CD4-positive, CD25-positive, alpha-beta regulatory T cell (primary cell): ENCODE measurements around the gene PSMC3IP. TPM values are rescaled to one million over a fixed set of nuclear protein-coding genes. Genes with fewer than 3 reads are reported as not detected.
"Not testable (repeated sequence)": the region's sequence is repeated elsewhere in the genome, so short reads cannot be mapped to it uniquely, and the experiment has no call there.

Experiments used
- ATAC-seq, 2 donors: fragments of 150-1000 bp; cut with Tn5 transposase; one replicate each; pipeline ENCODE4 v1.10.0; 2021; ENCODE audit warnings: low read depth in 2 of 2, moderate number of reproducible peaks in 2 of 2, moderate library complexity in 1 of 2
- DNase-seq, 3 donors: peaks; one replicate each; pipeline versions ENCODE4 v3.0.0 to v3.0.0-alpha.2; 2012 to 2022; ENCODE audit warnings: mixed read lengths in 1 of 3
- H3K27ac ChIP-seq: one replicate; pipeline ENCODE4 v1.7.0; 2013; ENCODE audit warnings: mild to moderate bottlenecking, low read length; ENCODE audit not compliant: insufficient read depth, poor library complexity, severe bottlenecking
- H3K27me3 ChIP-seq: one replicate; pipeline ENCODE4 v1.7.0; 2013; ENCODE audit warnings: low read length; ENCODE audit not compliant: control insufficient read depth, insufficient read depth
- H3K36me3 ChIP-seq: one replicate; pipeline ENCODE4 v1.7.0; 2013; ENCODE audit warnings: mild to moderate bottlenecking, low read length, moderate library complexity; ENCODE audit not compliant: control insufficient read depth, insufficient read depth
- H3K4me1 ChIP-seq: 2 replicates; pipeline ENCODE4 v1.7.0; 2013; ENCODE audit warnings: mild to moderate bottlenecking, low read length; ENCODE audit not compliant: insufficient read depth, control insufficient read depth, poor library complexity, severe bottlenecking
- H3K4me3 ChIP-seq: one replicate; pipeline ENCODE4 v1.7.0; 2013; ENCODE audit warnings: low read depth, mild to moderate bottlenecking, low read length, moderate library complexity
- H3K9me3 ChIP-seq, 2 experiments: 1 replicate in 1 of 2; 2 replicates in 1 of 2; pipeline ENCODE4 v1.7.0; 2013; ENCODE audit warnings: low read length in 2 of 2, mild to moderate bottlenecking in 1 of 2, moderate library complexity in 1 of 2; ENCODE audit not compliant: control insufficient read depth in 2 of 2
- H3K27ac Mint-ChIP-seq, 3 donors: one replicate each; pipeline ENCODE4 v1.8.0; 2020 to 2022; ENCODE audit warnings: mild to moderate bottlenecking in 3 of 3, mixed read lengths in 3 of 3, moderate library complexity in 2 of 3
- H3K27me3 Mint-ChIP-seq: one replicate; pipeline ENCODE4 v1.8.0; 2022; ENCODE audit warnings: mild to moderate bottlenecking, mixed read lengths
- H3K36me3 Mint-ChIP-seq: one replicate; pipeline ENCODE4 v1.8.0; 2020; ENCODE audit warnings: mixed read lengths
- H3K4me1 Mint-ChIP-seq, 4 donors: one replicate each; pipeline ENCODE4 v1.8.0; 2020 to 2022; ENCODE audit warnings: mixed read lengths in 4 of 4, mild to moderate bottlenecking in 1 of 4
- H3K4me3 Mint-ChIP-seq, 4 donors: one replicate each; pipeline ENCODE4 v1.8.0; 2020 to 2022; ENCODE audit warnings: mild to moderate bottlenecking in 4 of 4, mixed read lengths in 4 of 4, moderate library complexity in 3 of 4
- H3K9me3 Mint-ChIP-seq, 7 donors: one replicate each; pipeline ENCODE4 v1.8.0; 2020 to 2022; ENCODE audit warnings: mixed read lengths in 7 of 7, mild to moderate bottlenecking in 3 of 7, moderate library complexity in 2 of 7
- polyA plus RNA-seq, 4 donors: library from polyadenylated mRNA; unstranded; fragments of 300-500 nt; fragmentation: Illumina TruSeq; gene quantifications; one replicate each; pipeline ENCODE4 v1.2.3, GENCODE V29; 2021
- total RNA-seq: library from RNA; stranded (reverse); gene quantifications from one replicate; pipeline ENCODE4 v1.2.3, GENCODE V29; 2022

Gene PSMC3IP, protein sequence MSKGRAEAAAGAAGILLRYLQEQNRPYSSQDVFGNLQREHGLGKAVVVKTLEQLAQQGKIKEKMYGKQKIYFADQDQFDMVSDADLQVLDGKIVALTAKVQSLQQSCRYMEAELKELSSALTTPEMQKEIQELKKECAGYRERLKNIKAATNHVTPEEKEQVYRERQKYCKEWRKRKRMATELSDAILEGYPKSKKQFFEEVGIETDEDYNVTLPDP
- total RNA-seq (2.5 TPM), polyA plus RNA-seq (under 1 TPM in 3 of 4 donors, not detected in 1; 0.25 to 0.71 (median 0.39) TPM)

DNA sequence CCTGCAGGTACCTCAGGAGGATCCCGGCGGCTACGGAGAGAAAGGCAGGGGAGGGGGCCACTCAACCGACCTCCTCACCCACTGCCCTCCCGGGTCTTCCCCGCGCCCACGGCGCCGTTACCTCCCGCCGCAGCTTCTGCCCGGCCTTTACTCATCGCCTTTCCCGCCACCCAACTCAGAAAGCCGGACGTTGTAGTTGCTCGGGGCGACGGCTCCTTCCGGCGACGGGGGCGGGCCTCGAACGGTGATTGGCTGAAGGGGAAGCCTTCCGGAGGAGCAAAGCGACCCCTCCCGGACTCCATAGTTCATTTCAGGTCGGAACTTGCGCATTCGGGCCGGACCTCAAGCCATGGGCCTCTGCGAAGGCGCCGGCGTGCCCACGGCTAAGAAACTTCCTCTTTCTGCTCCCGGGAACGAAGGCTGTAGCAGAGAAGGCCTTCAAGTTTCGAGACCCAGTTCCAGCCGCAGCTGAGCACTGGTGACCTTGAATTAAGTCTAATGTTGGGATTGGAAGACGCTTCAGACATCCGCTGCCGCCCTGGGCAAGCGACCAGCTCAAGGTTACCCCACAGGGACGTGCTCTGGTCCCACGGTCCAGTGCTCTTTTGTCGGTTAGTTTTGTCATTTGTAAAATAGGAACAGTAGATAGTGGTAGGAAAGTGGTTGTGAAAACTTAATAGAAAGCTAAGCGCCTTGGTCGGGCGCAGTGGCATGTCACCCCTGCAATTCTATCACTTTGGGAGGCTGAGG is at the start of gene PSMC3IP:
Gene PSMC3IP (minus strand): TSS at position 198 of the 750 bp plus-strand sequence. CDS start 43 bp downstream, at position 155.
- peaks cover 19% of the 10 kb centered on the region for H3K4me1 ChIP-seq
- Mint-ChIP-seq H3K4me3 (peak within 1 kb of the TSS; percentile 87 to 99 (median 98)), H3K27me3 (no peaks in the 10 kb centered on the region), H3K4me1 (peaks cover 9 to 35% (median 26%) of the 10 kb centered on the region in 4 donors), H3K9me3 (no peaks in the 10 kb centered on the region), H3K27ac (peak within 1 kb of the TSS; percentile 85 to 96 (median 96)), H3K36me3 (peaks cover 18% of the 10 kb centered on the region)
- H3K27ac ChIP-seq = peak within 1 kb of the TSS; percentile 69
- ATAC-seq (peak; percentile 94 to 95), DNase-seq (peak; percentile 88 to 95 (median 89))
- H3K36me3 ChIP-seq = peaks cover 49% of the 10 kb centered on the region
- H3K27me3 ChIP-seq = no peaks in the 10 kb centered on the region
- H3K4me3 ChIP-seq = peak within 1 kb of the TSS; percentile 90
- H3K9me3 ChIP-seq = no peaks in the 10 kb centered on the region

DNA sequence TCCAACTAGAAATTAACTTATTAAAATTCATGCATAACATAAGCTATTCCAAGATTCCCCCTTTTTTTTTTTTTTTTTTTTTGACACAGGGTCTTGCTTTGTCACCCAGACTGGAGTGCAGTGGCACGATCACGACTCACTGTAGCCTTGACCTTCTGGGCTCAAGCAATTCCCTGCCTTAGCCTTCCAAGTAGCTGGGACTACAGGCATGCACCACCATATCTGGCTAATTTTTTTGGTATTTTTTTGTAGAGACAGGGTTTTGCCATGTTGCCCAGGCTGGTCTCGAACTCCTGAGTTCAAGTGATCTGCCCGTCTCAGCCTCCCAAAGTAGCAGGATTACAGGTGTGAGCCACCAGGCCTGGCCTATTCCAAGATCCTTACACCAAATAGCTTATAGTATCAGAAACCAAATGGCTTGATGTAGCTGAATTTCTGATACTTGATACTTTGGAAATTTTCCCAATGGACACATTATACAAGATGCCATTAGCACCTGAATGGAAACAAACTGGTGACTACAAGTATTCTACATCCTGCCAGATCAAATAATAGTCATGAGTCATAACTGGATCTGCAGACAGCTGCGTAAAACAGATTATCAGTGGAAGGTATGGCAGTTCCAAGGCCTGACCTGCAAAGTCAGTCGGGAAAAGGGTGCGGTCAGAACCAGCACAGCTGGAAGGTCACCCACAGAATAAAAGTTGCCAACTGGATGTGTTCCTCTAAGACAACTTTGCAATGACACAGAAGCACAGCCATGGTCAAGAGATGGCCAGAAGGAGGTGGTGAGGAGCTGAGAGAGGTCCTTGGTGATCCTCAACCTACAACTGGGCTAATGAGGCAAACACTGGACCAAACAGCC is 46.4 kb upstream of the PSMC3IP start:
- Histone ChIP-seq H3K4me3 (no peak overlapping the region), H3K9me3 (no peaks in the 10 kb centered on the region), H3K36me3 (no peaks in the 10 kb centered on the region), H3K4me1 (no peaks in the 10 kb centered on the region), H3K27ac (no peak overlapping the region), H3K27me3 (no peaks in the 10 kb centered on the region)
- H3K27ac Mint-ChIP-seq = no peak overlapping the region
- DNase-seq (peak in 1 of 3 donors; percentile 20), ATAC-seq (no peak)
- peaks cover 0 to 5% (median 0%) of the 10 kb centered on the region in 4 donors for H3K4me1 Mint-ChIP-seq
- no peaks in the 10 kb centered on the region for H3K36me3 Mint-ChIP-seq
- H3K27me3 Mint-ChIP-seq = no peaks in the 10 kb centered on the region
- H3K4me3 Mint-ChIP-seq = no peak overlapping the region
- H3K9me3 Mint-ChIP-seq = no peaks in the 10 kb centered on the region

DNA sequence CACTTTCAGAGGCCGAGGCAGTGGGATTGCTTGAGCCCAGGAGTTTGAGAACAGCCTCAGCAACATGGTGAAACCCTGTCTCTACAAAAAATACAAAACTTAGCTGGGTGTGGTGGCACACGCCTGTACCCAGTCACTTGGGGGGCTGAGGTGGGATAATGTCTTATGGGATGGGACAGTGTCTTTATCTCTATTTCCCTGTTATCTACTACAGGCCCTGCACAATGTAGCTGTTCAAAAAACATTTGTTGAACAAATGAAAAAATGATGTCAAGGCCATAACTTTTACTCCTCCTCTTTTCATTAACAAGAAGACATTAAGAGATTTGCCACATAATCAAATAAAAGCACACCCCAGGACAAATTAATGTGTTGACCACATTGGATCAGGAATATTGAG is 45.7 kb upstream of the PSMC3IP start:
- ATAC-seq = no peak
- no peaks in the 10 kb centered on the region for H3K9me3 ChIP-seq
- Mint-ChIP-seq H3K9me3 (no peaks in the 10 kb centered on the region), H3K27ac (no peak overlapping the region), H3K36me3 (no peaks in the 10 kb centered on the region), H3K4me1 (peaks cover 0 to 4% (median 0%) of the 10 kb centered on the region in 4 donors), H3K4me3 (no peak overlapping the region), H3K27me3 (no peaks in the 10 kb centered on the region)
- no peak overlapping the region for H3K27ac ChIP-seq
- no peak overlapping the region for H3K4me3 ChIP-seq
- DNase-seq = no peak
- no peaks in the 10 kb centered on the region for H3K4me1 ChIP-seq
- no peaks in the 10 kb centered on the region for H3K36me3 ChIP-seq
- H3K27me3 ChIP-seq = no peaks in the 10 kb centered on the region

DNA sequence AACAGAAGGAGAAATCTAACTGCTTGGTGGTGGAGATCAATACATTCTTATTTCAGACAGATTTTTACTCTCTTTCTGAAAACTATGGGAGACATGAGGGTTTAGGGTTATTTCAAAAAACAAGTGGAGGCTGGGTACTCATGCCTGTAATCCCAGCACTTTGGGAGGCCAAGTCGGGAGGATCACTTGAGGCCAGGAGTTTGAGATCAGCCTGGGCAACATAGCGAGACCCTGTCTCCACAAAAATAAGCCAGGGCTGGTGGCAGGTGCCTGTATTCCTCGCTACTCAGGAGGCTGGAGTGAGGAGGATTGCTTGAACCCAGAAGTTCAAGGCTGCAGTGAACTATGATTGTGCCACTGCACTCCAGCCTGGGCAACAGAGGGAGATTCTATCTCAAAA is 44.5 kb upstream of the PSMC3IP start:
- H3K36me3 ChIP-seq, H3K27ac ChIP-seq, DNase-seq, H3K36me3 Mint-ChIP-seq, H3K27ac Mint-ChIP-seq, H3K9me3 ChIP-seq, H3K4me3 Mint-ChIP-seq, H3K9me3 Mint-ChIP-seq, H3K4me1 Mint-ChIP-seq, H3K27me3 Mint-ChIP-seq, ATAC-seq, H3K4me3 ChIP-seq, H3K4me1 ChIP-seq, H3K27me3 ChIP-seq: not testable (repeated sequence)

DNA sequence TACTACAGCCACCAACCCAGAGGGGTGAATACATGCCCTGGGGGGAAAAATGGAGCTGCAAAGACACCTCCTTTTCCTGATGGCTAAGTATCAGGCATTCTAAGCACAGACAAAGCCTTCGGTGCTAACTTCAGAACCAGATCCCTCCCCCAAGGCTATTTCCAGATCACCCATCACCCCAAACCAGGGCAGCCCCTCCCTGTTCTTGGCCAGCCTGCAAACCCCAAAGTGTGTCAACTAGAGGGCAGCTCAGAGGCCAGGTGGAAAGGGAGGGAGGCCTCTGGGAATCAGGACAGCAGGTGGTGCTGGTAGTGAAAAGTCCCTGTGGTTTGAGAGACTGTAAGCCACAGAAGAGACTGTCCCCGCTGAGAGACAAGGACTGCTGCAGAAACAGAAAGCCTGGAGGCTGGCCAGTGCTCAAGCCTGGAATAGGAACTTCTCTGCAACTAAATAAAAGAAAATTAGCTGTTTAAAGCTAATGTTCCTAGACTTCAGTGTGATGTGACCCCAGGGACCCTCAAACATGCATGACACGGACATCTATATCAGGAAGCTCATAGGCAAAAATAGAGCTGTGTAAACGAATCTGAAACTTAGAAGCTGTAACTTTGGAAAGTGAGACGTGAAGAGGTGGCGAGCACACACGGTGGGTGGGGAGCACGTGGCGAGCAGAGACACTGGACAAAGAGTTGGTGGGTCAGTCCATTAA is 41.1 kb upstream of the PSMC3IP start:
- H3K27me3 ChIP-seq = no peaks in the 10 kb centered on the region
- no peak overlapping the region for H3K27ac ChIP-seq
- H3K4me3 Mint-ChIP-seq = no peak overlapping the region
- H3K4me3 ChIP-seq = no peak overlapping the region
- no peak for ATAC-seq
- no peaks in the 10 kb centered on the region for H3K4me1 ChIP-seq
- H3K9me3 ChIP-seq = no peaks in the 10 kb centered on the region
- no peaks in the 10 kb centered on the region for H3K4me1 Mint-ChIP-seq
- no peak overlapping the region for H3K27ac Mint-ChIP-seq
- peaks cover 12% of the 10 kb centered on the region for H3K36me3 Mint-ChIP-seq
- peaks cover 15% of the 10 kb centered on the region for H3K36me3 ChIP-seq
- no peak for DNase-seq
- no peaks in the 10 kb centered on the region for H3K27me3 Mint-ChIP-seq
- H3K9me3 Mint-ChIP-seq = no peaks in the 10 kb centered on the region

DNA sequence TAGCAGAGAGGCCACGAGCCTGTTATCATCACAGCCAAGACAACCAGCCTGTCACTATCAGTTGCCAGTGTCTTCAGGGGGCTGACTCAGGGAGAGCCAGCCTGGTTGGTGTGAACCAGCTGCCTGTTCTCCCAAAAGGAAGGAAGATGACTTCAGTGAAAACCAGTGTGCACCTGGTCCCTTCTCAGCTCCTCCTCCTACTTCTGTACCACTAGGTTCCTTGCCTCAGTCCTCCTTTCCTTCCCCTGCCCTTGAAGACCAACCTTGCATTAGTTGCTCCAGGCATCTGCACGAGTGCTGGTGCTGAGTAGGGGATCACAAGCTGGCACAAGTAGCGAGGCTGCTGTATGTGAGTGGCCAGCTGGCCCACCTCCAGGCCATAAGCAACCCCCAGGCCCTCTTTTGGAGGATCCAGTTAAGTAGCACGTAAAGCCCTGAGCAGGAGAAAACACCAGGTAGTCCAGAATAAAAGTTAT is 40.5 kb upstream of the PSMC3IP start:
- H3K36me3 ChIP-seq = peaks cover 16% of the 10 kb centered on the region
- Mint-ChIP-seq H3K4me3 (no peak overlapping the region), H3K27ac (no peak overlapping the region), H3K27me3 (no peaks in the 10 kb centered on the region), H3K9me3 (no peaks in the 10 kb centered on the region), H3K36me3 (peaks cover 14% of the 10 kb centered on the region), H3K4me1 (no peaks in the 10 kb centered on the region)
- ATAC-seq = no peak
- no peaks in the 10 kb centered on the region for H3K27me3 ChIP-seq
- H3K9me3 ChIP-seq = no peaks in the 10 kb centered on the region
- H3K4me1 ChIP-seq = no peaks in the 10 kb centered on the region
- H3K27ac ChIP-seq = no peak overlapping the region
- no peak for DNase-seq
- no peak overlapping the region for H3K4me3 ChIP-seq

DNA sequence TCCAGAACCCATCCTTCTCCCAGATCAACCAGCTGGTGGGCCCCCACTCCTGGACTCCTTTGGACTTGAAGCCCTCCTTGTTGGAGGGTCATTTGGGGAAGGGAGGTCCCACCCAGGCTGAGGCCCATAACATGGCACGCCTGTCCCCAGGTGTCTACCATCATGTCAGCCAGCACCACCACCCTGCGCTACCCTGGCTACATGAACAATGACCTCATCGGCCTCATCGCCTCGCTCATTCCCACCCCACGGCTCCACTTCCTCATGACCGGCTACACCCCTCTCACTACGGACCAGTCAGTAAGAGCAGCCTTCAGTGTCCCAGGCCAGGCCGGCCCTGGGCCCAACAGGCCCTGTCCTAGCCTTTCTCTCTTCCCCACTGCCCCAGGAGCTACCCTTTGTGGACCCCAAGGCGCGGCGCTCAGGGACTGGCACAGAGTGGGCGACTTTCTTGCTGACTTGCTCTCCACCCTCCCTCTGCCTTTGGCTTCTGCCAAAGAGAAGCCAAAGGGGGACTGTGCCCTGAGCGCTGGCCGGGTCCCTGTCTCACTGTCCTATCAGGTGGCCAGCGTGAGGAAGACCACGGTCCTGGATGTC is 36.3 kb upstream of the PSMC3IP start:
- Histone ChIP-seq H3K4me3 (no peak overlapping the region), H3K27ac (no peak overlapping the region), H3K36me3 (peaks cover 16% of the 10 kb centered on the region), H3K27me3 (no peaks in the 10 kb centered on the region), H3K9me3 (no peaks in the 10 kb centered on the region), H3K4me1 (peaks cover 9% of the 10 kb centered on the region)
- Mint-ChIP-seq H3K9me3 (no peaks in the 10 kb centered on the region), H3K36me3 (peaks cover 21% of the 10 kb centered on the region), H3K4me3 (peak overlapping the region in 2 of 4 donors; percentile 56 to 81), H3K27ac (no peak overlapping the region), H3K4me1 (peaks cover 3 to 12% (median 7%) of the 10 kb centered on the region in 4 donors), H3K27me3 (peaks cover 7% of the 10 kb centered on the region)
- DNase-seq = no peak
- ATAC-seq = no peak
